ENCODE results near the gene LAMC3. TPM values are rescaled to one million over a fixed set of nuclear protein-coding genes. Genes with fewer than 3 reads are reported as not detected.

Gene LAMC3
- total and polyA plus RNA-seq, 7 donors: 0.17 to 0.96 (median 0.22) TPM; not detected in 1

DNA sequence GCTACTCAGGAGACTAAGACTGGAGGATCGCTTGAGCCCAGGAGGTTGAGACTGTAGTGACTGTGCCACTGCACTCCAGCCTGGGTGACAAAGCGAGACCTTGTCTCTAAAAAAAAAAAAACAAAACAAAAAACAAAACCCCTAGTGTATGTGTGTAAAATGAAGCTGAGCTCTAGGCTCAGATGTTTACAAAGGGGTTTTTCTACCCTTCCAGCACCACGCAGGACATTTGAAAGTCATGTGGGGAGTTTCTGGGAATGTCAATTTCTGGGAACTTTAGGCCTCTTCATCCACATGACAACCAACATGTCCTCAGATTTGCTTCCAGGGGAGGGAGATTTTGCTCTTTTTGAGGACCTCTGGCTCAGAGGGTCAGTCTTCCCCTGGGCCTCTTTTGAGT lies 44.9 kb downstream of the LAMC3 start:
- Histone ChIP-seq H3K4me3 (no peak overlapping the region), H3K27ac (no peak overlapping the region), H3K4me1 (no peaks in the 10 kb centered on the region), H3K36me3 (ENCODE audit: insufficient read depth in 1 of 2, low read depth in 1 of 2) (no peaks in the 10 kb centered on the region), H3K27me3 (ENCODE audit: insufficient read depth in 3 of 3, low read length in 2 of 3) (peaks cover 0 to 13% (median 0%) of the 10 kb centered on the region in 3 donors), H3K9me3 (no peaks in the 10 kb centered on the region)
- no peak for DNase-seq
- 84 to 85% (median 85%) methylated on average over 3 of the region's 3 CpGs for WGBS, 3 donors
- TF ChIP-seq, protein P1, sequence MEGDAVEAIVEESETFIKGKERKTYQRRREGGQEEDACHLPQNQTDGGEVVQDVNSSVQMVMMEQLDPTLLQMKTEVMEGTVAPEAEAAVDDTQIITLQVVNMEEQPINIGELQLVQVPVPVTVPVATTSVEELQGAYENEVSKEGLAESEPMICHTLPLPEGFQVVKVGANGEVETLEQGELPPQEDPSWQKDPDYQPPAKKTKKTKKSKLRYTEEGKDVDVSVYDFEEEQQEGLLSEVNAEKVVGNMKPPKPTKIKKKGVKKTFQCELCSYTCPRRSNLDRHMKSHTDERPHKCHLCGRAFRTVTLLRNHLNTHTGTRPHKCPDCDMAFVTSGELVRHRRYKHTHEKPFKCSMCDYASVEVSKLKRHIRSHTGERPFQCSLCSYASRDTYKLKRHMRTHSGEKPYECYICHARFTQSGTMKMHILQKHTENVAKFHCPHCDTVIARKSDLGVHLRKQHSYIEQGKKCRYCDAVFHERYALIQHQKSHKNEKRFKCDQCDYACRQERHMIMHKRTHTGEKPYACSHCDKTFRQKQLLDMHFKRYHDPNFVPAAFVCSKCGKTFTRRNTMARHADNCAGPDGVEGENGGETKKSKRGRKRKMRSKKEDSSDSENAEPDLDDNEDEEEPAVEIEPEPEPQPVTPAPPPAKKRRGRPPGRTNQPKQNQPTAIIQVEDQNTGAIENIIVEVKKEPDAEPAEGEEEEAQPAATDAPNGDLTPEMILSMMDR (IDR thresholded peaks at IDR 0.05): no peak
- intact Hi-C loops (cut with DNase I): no loop called here
- ATAC-seq: no peak

DNA sequence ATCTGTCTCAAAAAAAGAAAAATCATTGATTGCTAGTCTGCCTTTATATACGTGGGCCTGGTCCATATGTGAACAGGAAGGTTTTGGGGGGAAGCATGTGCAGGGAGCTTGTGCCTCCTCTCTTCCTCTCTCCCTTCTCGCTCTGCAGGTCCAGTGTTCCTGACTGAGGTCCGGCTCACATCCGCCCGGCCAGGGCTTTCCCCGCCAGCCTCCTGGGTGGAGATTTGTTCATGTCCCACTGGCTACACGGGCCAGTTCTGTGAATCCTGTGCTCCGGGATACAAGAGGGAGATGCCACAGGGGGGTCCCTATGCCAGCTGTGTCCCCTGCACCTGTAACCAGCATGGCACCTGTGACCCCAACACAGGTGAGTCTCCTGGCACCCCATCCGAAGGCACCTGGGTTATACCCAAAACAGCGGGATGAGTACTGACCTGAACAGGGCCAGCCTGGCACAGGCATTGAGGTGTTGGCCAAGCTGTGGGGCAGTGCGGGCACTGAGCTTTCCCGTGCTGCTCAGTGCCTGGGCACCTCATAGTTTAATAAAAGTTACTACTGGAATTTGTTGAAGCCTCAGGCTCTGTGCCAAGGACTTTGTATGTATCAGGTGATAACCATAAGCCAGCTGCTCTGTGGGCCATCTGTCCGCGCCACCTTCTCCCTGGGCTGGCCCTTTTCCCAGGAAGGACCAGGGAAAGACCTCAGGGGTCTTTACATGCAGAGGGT lies 48.0 kb downstream of the LAMC3 start:
- ATAC-seq (no peak), DNase-seq (no peak)
- intact Hi-C loops (cut with DNase I): loop anchor here in 1 of 2 donors (1.0 to 2.0 kb wide), 2 partner anchors 68 to 279 kb away; partner anchors contain the start of gene NUP214
- Histone ChIP-seq H3K27ac (no peak overlapping the region), H3K9me3 (no peaks in the 10 kb centered on the region), H3K27me3 (ENCODE audit: insufficient read depth in 3 of 3, low read length in 2 of 3) (peaks cover 0 to 16% (median 0%) of the 10 kb centered on the region in 3 donors), H3K36me3 (ENCODE audit: insufficient read depth in 1 of 2, low read depth in 1 of 2) (no peaks in the 10 kb centered on the region), H3K4me3 (no peak overlapping the region), H3K4me1 (no peaks in the 10 kb centered on the region)
- TF ChIP-seq, protein P1 (IDR thresholded peaks at IDR 0.05): no peak
- WGBS, 3 donors: 83 to 90% (median 89%) methylated on average over 14 of the region's 14 CpGs

DNA sequence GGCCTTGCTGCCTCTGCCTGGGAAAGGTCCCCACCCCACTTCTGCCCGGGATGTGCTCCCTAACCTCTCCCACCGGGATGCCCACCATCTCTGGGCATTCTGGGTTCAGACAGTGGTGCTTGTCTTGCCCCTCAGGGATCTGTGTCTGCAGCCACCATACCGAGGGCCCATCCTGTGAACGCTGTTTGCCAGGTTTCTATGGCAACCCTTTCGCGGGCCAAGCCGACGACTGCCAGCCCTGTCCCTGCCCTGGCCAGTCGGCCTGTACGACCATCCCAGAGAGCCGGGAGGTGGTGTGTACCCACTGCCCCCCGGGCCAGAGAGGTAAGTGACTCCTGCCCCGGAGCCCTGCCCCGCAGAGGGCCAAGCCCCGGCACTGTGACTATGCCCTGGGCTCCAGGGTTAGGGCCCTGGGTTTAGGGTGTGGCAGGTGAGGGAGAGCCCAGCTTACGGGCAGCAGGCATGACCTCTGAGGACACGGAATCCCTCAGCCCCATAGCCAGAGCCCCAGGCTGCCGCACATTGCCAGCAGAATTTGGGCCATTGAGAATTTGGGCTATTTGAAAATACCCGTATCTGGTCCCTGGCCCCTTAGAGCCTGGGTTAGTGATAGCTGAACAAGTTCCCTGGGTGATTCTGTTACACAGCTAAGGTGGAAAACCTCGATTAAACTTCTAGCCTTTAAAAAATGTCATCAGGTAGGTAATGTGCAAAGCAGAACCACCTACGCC lies 52.1 kb downstream of the LAMC3 start:
- Histone ChIP-seq H3K27me3 (ENCODE audit: insufficient read depth in 3 of 3, low read length in 2 of 3) (peaks cover 0 to 23% (median 2%) of the 10 kb centered on the region in 3 donors), H3K27ac (no peak overlapping the region), H3K4me3 (no peak overlapping the region), H3K36me3 (ENCODE audit: insufficient read depth in 1 of 2, low read depth in 1 of 2) (no peaks in the 10 kb centered on the region), H3K9me3 (no peaks in the 10 kb centered on the region), H3K4me1 (no peaks in the 10 kb centered on the region)
- ATAC-seq (no peak), DNase-seq (no peak)
- intact Hi-C loops (cut with DNase I): no loop called here
- 48 to 54% (median 52%) methylated on average over 20 to 21 of the region's 21 CpGs for WGBS, 3 donors
- TF ChIP-seq, protein P1 (IDR thresholded peaks at IDR 0.05): no peak

DNA sequence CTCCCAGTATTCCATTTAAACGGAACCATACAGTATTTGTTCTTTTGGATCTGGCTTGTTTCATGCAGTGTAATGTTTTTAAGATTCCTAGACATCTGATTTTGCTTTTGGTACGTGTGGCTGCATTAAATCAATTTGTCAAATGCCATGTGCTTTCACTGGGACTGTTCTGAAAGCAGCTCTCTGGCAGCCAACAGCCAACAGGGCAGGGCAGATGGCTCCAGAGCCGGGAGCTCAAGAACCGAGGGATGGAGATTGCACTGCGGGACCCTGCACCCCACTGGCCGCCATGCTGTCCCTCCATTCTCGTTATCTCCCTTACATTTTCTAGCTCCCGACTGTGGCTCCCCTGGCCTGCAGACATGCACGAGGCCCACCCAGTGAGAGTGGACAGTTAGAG lies 54.0 kb downstream of the LAMC3 start:
- ATAC-seq: no peak
- 52 to 66% (median 54%) methylated on average over 9 of the region's 9 CpGs for WGBS, 3 donors
- intact Hi-C loops (cut with DNase I): no loop called here

More for the DNA sequence above, 54.0 kb downstream of the LAMC3 start:
- no peak for DNase-seq
- Histone ChIP-seq H3K36me3 (ENCODE audit: insufficient read depth in 1 of 2, low read depth in 1 of 2) (no peaks in the 10 kb centered on the region), H3K27me3 (ENCODE audit: insufficient read depth in 3 of 3, low read length in 2 of 3) (peaks cover 0 to 30% (median 2%) of the 10 kb centered on the region in 3 donors), H3K27ac (no peak overlapping the region), H3K9me3 (no peaks in the 10 kb centered on the region), H3K4me3 (no peak overlapping the region), H3K4me1 (no peaks in the 10 kb centered on the region)
- TF ChIP-seq, protein P1 (IDR thresholded peaks at IDR 0.05): no peak
